GM23338 (cell line): ENCODE results near the gene CA7.

Experiments
- CREB1 ChIP-seq: fragments of 250-450 bp; sonication (Bioruptor Pico); IDR thresholded peaks from 2 replicates; pipeline ENCODE4 v1.5.0; 2020; ENCODE audit warnings: low read depth, mild to moderate bottlenecking, moderate library complexity
- EZH2 ChIP-seq: fragments of 200-600 bp; sonication (generic); IDR thresholded peaks from one replicate; pipeline ENCODE4 v1.8.0; 2017; ENCODE audit warnings: antibody characterized with exemption, mild to moderate bottlenecking, low read depth; ENCODE audit not compliant: unreplicated experiment
- EZH2phosphoT487 ChIP-seq: fragments of 200-600 bp; sonication (generic); IDR thresholded peaks from one replicate; pipeline ENCODE4 v1.8.1; 2018; ENCODE audit warnings: antibody characterized with exemption; ENCODE audit not compliant: unreplicated experiment
- JUNB ChIP-seq: IDR thresholded peaks from one replicate; pipeline ENCODE4 v1.6.1; 2016; ENCODE audit warnings: antibody characterized with exemption; ENCODE audit not compliant: unreplicated experiment
- NANOG ChIP-seq: IDR thresholded peaks from 2 replicates; pipeline ENCODE4 v1.6.1; 2016; ENCODE audit warnings: antibody characterized with exemption, borderline replicate concordance
- POLR2AphosphoS5 ChIP-seq: IDR thresholded peaks from 2 replicates; pipeline ENCODE4 v1.6.1; 2016; ENCODE audit warnings: antibody characterized with exemption, low read depth
- STAT1 ChIP-seq: IDR thresholded peaks from one replicate; pipeline ENCODE4 v1.6.1; 2016; ENCODE audit warnings: antibody characterized with exemption; ENCODE audit not compliant: unreplicated experiment
- ZNF114 ChIP-seq: fragments of 250-450 bp; sonication (Bioruptor Pico); IDR thresholded peaks from 2 replicates; pipeline ENCODE4 v1.5.0; 2020; ENCODE audit warnings: mild to moderate bottlenecking, moderate library complexity
- ZNF331 ChIP-seq: fragments of 250-450 bp; sonication (Bioruptor Pico); IDR thresholded peaks from 2 replicates; pipeline ENCODE4 v1.5.0; 2020; ENCODE audit warnings: low read depth, mild to moderate bottlenecking, moderate library complexity
- TF ChIP-seq, protein P1 (sequence below), 2 experiments: fragments of 200-600 bp in 1 of 2; sonication (generic) in 1 of 2; conservative IDR thresholded peaks; 2 replicates each; pipeline versions ENCODE4 v1.5.1 to v1.6.1; 2016 to 2017; ENCODE audit warnings: antibody characterized with exemption in 2 of 2, low read depth in 2 of 2, mild to moderate bottlenecking in 2 of 2, moderate library complexity in 1 of 2
- TF ChIP-seq, protein P2 (sequence below): IDR thresholded peaks from one replicate; pipeline ENCODE4 v1.6.1; 2018; ENCODE audit warnings: antibody characterized with exemption; ENCODE audit not compliant: unreplicated experiment
- TF ChIP-seq, protein P3 (sequence below): IDR thresholded peaks from 2 replicates; pipeline ENCODE4 v1.6.1; 2016; ENCODE audit warnings: antibody characterized with exemption
- TF ChIP-seq, protein P4 (sequence below): fragments of 250-450 bp; sonication (Bioruptor Pico); IDR thresholded peaks from 2 replicates; pipeline ENCODE4 v1.5.0; 2020; ENCODE audit warnings: mild to moderate bottlenecking, moderate library complexity

DNA sequence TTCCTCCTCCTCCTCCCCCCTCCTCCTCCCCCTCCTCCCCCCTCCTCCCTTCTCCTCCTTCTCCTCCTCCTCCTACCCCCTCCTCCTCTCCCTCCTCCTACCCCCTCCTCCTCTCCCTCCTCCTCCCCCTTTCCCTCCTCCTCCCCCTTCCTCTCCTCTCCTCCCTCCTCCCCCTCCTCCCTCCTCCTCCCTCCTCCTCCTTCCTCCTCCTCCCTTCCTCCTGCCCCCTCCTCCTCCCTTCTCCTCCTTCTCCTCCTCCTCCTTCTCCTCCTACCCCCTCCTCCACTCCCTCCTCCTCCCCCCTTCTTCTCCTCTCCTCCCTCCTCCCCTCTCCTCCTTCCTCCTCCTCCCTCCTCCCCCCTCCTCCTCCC is 29.5 kb downstream of the CA7 start:
- TF ChIP-seq POLR2AphosphoS5: no peak
- no peak for TF ChIP-seq EZH2phosphoT487
- no peak for TF ChIP-seq NANOG
- TF ChIP-seq, protein P1, sequence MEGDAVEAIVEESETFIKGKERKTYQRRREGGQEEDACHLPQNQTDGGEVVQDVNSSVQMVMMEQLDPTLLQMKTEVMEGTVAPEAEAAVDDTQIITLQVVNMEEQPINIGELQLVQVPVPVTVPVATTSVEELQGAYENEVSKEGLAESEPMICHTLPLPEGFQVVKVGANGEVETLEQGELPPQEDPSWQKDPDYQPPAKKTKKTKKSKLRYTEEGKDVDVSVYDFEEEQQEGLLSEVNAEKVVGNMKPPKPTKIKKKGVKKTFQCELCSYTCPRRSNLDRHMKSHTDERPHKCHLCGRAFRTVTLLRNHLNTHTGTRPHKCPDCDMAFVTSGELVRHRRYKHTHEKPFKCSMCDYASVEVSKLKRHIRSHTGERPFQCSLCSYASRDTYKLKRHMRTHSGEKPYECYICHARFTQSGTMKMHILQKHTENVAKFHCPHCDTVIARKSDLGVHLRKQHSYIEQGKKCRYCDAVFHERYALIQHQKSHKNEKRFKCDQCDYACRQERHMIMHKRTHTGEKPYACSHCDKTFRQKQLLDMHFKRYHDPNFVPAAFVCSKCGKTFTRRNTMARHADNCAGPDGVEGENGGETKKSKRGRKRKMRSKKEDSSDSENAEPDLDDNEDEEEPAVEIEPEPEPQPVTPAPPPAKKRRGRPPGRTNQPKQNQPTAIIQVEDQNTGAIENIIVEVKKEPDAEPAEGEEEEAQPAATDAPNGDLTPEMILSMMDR (conservative IDR thresholded peaks at IDR 0.05; ENCODE audit: low read depth in 2 of 2): no peak
- TF ChIP-seq EZH2: no peak
- TF ChIP-seq, protein P2, sequence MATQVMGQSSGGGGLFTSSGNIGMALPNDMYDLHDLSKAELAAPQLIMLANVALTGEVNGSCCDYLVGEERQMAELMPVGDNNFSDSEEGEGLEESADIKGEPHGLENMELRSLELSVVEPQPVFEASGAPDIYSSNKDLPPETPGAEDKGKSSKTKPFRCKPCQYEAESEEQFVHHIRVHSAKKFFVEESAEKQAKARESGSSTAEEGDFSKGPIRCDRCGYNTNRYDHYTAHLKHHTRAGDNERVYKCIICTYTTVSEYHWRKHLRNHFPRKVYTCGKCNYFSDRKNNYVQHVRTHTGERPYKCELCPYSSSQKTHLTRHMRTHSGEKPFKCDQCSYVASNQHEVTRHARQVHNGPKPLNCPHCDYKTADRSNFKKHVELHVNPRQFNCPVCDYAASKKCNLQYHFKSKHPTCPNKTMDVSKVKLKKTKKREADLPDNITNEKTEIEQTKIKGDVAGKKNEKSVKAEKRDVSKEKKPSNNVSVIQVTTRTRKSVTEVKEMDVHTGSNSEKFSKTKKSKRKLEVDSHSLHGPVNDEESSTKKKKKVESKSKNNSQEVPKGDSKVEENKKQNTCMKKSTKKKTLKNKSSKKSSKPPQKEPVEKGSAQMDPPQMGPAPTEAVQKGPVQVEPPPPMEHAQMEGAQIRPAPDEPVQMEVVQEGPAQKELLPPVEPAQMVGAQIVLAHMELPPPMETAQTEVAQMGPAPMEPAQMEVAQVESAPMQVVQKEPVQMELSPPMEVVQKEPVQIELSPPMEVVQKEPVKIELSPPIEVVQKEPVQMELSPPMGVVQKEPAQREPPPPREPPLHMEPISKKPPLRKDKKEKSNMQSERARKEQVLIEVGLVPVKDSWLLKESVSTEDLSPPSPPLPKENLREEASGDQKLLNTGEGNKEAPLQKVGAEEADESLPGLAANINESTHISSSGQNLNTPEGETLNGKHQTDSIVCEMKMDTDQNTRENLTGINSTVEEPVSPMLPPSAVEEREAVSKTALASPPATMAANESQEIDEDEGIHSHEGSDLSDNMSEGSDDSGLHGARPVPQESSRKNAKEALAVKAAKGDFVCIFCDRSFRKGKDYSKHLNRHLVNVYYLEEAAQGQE: no peak
- TF ChIP-seq, protein P3, sequence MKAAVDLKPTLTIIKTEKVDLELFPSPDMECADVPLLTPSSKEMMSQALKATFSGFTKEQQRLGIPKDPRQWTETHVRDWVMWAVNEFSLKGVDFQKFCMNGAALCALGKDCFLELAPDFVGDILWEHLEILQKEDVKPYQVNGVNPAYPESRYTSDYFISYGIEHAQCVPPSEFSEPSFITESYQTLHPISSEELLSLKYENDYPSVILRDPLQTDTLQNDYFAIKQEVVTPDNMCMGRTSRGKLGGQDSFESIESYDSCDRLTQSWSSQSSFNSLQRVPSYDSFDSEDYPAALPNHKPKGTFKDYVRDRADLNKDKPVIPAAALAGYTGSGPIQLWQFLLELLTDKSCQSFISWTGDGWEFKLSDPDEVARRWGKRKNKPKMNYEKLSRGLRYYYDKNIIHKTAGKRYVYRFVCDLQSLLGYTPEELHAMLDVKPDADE: no peak
- no peak for TF ChIP-seq CREB1 (CRISPR knock-in tag)
- no peak for TF ChIP-seq ZNF114
- TF ChIP-seq JUNB: no peak
- no peak for TF ChIP-seq ZNF331 (CRISPR knock-in tag)
- no peak for TF ChIP-seq STAT1
- TF ChIP-seq, protein P4, sequence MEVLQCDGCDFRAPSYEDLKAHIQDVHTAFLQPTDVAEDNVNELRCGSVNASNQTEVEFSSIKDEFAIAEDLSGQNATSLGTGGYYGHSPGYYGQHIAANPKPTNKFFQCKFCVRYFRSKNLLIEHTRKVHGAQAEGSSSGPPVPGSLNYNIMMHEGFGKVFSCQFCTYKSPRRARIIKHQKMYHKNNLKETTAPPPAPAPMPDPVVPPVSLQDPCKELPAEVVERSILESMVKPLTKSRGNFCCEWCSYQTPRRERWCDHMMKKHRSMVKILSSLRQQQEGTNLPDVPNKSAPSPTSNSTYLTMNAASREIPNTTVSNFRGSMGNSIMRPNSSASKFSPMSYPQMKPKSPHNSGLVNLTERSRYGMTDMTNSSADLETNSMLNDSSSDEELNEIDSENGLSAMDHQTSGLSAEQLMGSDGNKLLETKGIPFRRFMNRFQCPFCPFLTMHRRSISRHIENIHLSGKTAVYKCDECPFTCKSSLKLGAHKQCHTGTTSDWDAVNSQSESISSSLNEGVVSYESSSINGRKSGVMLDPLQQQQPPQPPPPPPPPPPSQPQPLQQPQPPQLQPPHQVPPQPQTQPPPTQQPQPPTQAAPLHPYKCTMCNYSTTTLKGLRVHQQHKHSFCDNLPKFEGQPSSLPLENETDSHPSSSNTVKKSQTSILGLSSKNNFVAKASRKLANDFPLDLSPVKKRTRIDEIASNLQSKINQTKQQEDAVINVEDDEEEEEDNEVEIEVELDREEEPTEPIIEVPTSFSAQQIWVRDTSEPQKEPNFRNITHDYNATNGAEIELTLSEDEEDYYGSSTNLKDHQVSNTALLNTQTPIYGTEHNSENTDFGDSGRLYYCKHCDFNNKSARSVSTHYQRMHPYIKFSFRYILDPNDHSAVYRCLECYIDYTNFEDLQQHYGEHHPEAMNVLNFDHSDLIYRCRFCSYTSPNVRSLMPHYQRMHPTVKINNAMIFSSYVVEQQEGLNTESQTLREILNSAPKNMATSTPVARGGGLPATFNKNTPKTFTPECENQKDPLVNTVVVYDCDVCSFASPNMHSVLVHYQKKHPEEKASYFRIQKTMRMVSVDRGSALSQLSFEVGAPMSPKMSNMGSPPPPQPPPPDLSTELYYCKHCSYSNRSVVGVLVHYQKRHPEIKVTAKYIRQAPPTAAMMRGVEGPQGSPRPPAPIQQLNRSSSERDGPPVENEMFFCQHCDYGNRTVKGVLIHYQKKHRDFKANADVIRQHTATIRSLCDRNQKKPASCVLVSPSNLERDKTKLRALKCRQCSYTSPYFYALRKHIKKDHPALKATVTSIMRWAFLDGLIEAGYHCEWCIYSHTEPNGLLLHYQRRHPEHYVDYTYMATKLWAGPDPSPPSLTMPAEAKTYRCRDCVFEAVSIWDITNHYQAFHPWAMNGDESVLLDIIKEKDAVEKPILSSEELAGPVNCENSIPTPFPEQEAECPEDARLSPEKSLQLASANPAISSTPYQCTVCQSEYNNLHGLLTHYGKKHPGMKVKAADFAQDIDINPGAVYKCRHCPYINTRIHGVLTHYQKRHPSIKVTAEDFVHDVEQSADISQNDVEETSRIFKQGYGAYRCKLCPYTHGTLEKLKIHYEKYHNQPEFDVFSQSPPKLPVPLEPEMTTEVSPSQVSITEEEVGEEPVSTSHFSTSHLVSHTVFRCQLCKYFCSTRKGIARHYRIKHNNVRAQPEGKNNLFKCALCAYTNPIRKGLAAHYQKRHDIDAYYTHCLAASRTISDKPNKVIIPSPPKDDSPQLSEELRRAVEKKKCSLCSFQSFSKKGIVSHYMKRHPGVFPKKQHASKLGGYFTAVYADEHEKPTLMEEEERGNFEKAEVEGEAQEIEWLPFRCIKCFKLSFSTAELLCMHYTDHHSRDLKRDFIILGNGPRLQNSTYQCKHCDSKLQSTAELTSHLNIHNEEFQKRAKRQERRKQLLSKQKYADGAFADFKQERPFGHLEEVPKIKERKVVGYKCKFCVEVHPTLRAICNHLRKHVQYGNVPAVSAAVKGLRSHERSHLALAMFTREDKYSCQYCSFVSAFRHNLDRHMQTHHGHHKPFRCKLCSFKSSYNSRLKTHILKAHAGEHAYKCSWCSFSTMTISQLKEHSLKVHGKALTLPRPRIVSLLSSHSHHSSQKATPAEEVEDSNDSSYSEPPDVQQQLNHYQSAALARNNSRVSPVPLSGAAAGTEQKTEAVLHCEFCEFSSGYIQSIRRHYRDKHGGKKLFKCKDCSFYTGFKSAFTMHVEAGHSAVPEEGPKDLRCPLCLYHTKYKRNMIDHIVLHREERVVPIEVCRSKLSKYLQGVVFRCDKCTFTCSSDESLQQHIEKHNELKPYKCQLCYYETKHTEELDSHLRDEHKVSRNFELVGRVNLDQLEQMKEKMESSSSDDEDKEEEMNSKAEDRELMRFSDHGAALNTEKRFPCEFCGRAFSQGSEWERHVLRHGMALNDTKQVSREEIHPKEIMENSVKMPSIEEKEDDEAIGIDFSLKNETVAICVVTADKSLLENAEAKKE (CRISPR knock-in tag): no peak
